GM12878 (cell line): ENCODE results near the gene AFF1. TPM values are rescaled to one million over a fixed set of nuclear protein-coding genes. Genes with fewer than 3 reads are reported as not detected.

Source experiments
- ATAC-seq: fragments of 200-7000 bp; cut with Tn5 transposase; 3 replicates; pipeline ENCODE4 v1.9.1; 2020; ENCODE audit warnings: mild to moderate bottlenecking, moderate library complexity
- BruUV-seq: library from RNA; stranded (reverse); fragments of 400-500 nt; replicated peaks from 2 replicates; lab custom pipeline; 2021; lab: Mats Ljungman, UMichigan
- CTCF ChIA-PET: fragments of 300-600 bp; sonication (Branson Sonifier 250); formaldehyde crosslinking; extraction: SDS; loops from one replicate; lab custom pipeline; 2021; ENCODE audit warnings: inconsistent platforms; lab: Yijun Ruan, JAX
- POLR2A ChIA-PET: fragments of 350-600 bp; formaldehyde crosslinking; extraction: SDS; loops from one replicate; lab custom pipeline; 2021; ENCODE audit warnings: inconsistent platforms; lab: Charles Lee
- RAD21 ChIA-PET: fragments of 300-600 bp; sonication (Branson Sonifier 250); formaldehyde crosslinking; loops from one replicate; lab custom pipeline; 2023; ENCODE audit warnings: antibody characterized with exemption; ENCODE audit not compliant: unreplicated experiment; lab: Charles Lee
- SMC1A ChIA-PET: fragments of 300-600 bp; sonication (Branson Sonifier 250); formaldehyde crosslinking; loops from one replicate; lab custom pipeline; 2023; ENCODE audit not compliant: unreplicated experiment, uncharacterized antibody; lab: Charles Lee
- DNase-seq: peaks from one replicate; pipeline ENCODE4 v3.0.0-alpha.2; 2011; ENCODE audit warnings: low read depth, low spot score
- FAIRE-seq: peaks from 3 replicates; lab custom pipeline; 2011; peaks lifted over from hg19 to GRCh38; lab: Jason Lieb, UNC
- H2AFZ ChIP-seq: 2 replicates; pipeline ENCODE4 v1.6.0; 2011; ENCODE audit warnings: low read depth, low read length, control low read depth; ENCODE audit not compliant: control insufficient read depth
- H3K27ac ChIP-seq: 2 replicates; pipeline ENCODE4 v1.5.1; 2011; ENCODE audit warnings: control low read depth; ENCODE audit not compliant: control insufficient read depth, insufficient read depth
- H3K27me3 ChIP-seq, 2 experiments: replicated peaks in 1 of 2; 2 replicates each; pipeline versions ENCODE4 v1.6.0 to v1.6.1; 2011; ENCODE audit warnings: low read length in 1 of 2; ENCODE audit not compliant: control insufficient read depth in 2 of 2, insufficient read depth in 2 of 2
- H3K36me3 ChIP-seq, 2 experiments: 2 replicates each; pipeline ENCODE4 v1.5.1; 2011; ENCODE audit warnings: low read length in 1 of 2; ENCODE audit not compliant: control insufficient read depth in 2 of 2, insufficient read depth in 2 of 2
- H3K4me1 ChIP-seq: 2 replicates; pipeline ENCODE4 v1.6.1; 2011; ENCODE audit warnings: mild to moderate bottlenecking, low read length, moderate library complexity, mixed read lengths; ENCODE audit not compliant: control insufficient read depth, insufficient read depth
- H3K4me2 ChIP-seq: 2 replicates; pipeline ENCODE4 v1.6.0; 2011; ENCODE audit warnings: control low read depth; ENCODE audit not compliant: control insufficient read depth, insufficient read depth
- H3K4me3 ChIP-seq: fragments of 200-600 bp; sonication (generic); 2 replicates; pipeline ENCODE4 v1.5.1; 2016
- H3K79me2 ChIP-seq: 2 replicates; pipeline ENCODE4 v1.6.0; 2011; ENCODE audit warnings: low read length; ENCODE audit not compliant: control insufficient read depth, insufficient read depth
- H3K9ac ChIP-seq: 2 replicates; pipeline ENCODE4 v1.8.0; 2011; ENCODE audit warnings: low read length, control low read depth, mixed read lengths; ENCODE audit not compliant: control insufficient read depth, insufficient read depth
- H3K9me3 ChIP-seq: replicated peaks from 3 replicates; pipeline ENCODE4 v1.5.1; 2011; ENCODE audit warnings: mild to moderate bottlenecking, low read length; ENCODE audit not compliant: control insufficient read depth, insufficient read depth
- H4K20me1 ChIP-seq: 2 replicates; pipeline ENCODE4 v1.6.0; 2011; ENCODE audit not compliant: control insufficient read depth, insufficient read depth
- CHD4 ChIP-seq: fragments of 200-600 bp; sonication (generic); IDR thresholded peaks from 2 replicates; pipeline ENCODE4 v1.6.1; 2016; ENCODE audit warnings: mild to moderate bottlenecking
- CTCF ChIP-seq, 3 experiments: IDR thresholded peaks in 2 of 3; conservative IDR thresholded peaks in 1 of 3; 2 replicates each; pipeline ENCODE4 v1.5.1; 2011; ENCODE audit warnings: low read depth in 3 of 3, low read length in 3 of 3, mild to moderate bottlenecking in 3 of 3, control low read depth in 2 of 3, moderate library complexity in 2 of 3, inconsistent platforms in 1 of 3, mixed read lengths in 1 of 3; ENCODE audit not compliant: control insufficient read depth in 2 of 3, insufficient read depth in 1 of 3; ENCODE audit errors: extremely low read depth in 1 of 3
- GATAD2B ChIP-seq: fragments of 450-650 bp; conservative IDR thresholded peaks from 2 replicates; pipeline ENCODE4 v1.6.1; 2017; ENCODE audit warnings: low read depth, mild to moderate bottlenecking, moderate library complexity
- KDM1A ChIP-seq: fragments of 200-600 bp; sonication (generic); IDR thresholded peaks from 2 replicates; pipeline ENCODE4 v1.6.1; 2016; ENCODE audit warnings: borderline replicate concordance
- LARP7 ChIP-seq: fragments of 450-650 bp; IDR thresholded peaks from 2 replicates; pipeline ENCODE4 v1.6.1; 2017; ENCODE audit warnings: mild to moderate bottlenecking
- REST ChIP-seq: IDR thresholded peaks from 2 replicates; pipeline ENCODE4 v1.6.1; 2012; ENCODE audit warnings: mild to moderate bottlenecking, low read depth, low read length
- ZBTB11 ChIP-seq: fragments of 450-650 bp; formaldehyde crosslinking; IDR thresholded peaks from 2 replicates; pipeline ENCODE4 v1.5.0; 2022; ENCODE audit warnings: mild to moderate bottlenecking, missing genetic modification characterization
- WGBS: methylation state at CpG from one replicate; pipeline ENCODE4 v1.1.6; 2016; ENCODE audit warnings: low lambda C conversion rate; ENCODE audit not compliant: insufficient replicate concordance, insufficient coverage; ENCODE audit errors: missing lambda C conversion rate; 5-methylcytosine and 5-hydroxymethylcytosine counted together
- in situ Hi-C: fragments of 300-500 bp; cut with MboI; formaldehyde crosslinking; loops from 9 replicates; pipeline ENCODE4 v1.14.3; 2018; ENCODE audit warnings: mixed read lengths
- intact Hi-C: fragments of 100-400 bp; cut with micrococcal nuclease; formaldehyde crosslinking; loops from one replicate; pipeline ENCODE4 v1.14.2; 2022; ENCODE audit not compliant: unreplicated experiment
- polyA plus RNA-seq, 11 experiments: library from polyadenylated mRNA; depleted of rRNA in 4 of 11; unstranded in 6 of 11; stranded (reverse) in 5 of 11; fragments of >200 nt; fragmentation: Nextera tagmentation in 4 of 11; fragmentation: Illumina TruSeq in 1 of 11; extraction: Ambion mirVana in 4 of 11; extraction: Trizol in 1 of 11; gene quantifications; 1 replicate in 1 of 11; 2 replicates in 10 of 11; pipeline versions ENCODE4 v1.2.1 to v1.2.3, GENCODE V29; 2011 to 2016; ENCODE audit warnings: inconsistent platforms in 2 of 11, missing spikeins in 2 of 11, low read depth in 1 of 11
- total RNA-seq, 4 experiments: library from RNA; depleted of rRNA in 3 of 4; stranded (reverse); fragments of >200 nt in 3 of 4; fragmentation: Illumina TruSeq in 1 of 4; extraction: Trizol in 1 of 4; gene quantifications; 2 replicates each; pipeline versions ENCODE4 v1.2.1 to v1.2.3, GENCODE V29; 2013 to 2021

AFF1 gene
- total and polyA plus RNA-seq, 10 of the 15 experiments (the other 5 are each of a cell fraction or from before 2014, with no cell fraction given), result 3.5 to 56.1 (median 21.5) TPM

GRCh38 chr4:87122252-87122651, 187.4 kb downstream of the AFF1 start:
- H3K4me2 ChIP-seq, result no peak overlapping the region
- no peak overlapping the region for H2AFZ ChIP-seq
- no peaks in the 10 kb centered on the region; the same call in 1 of the 2 replicates for H3K4me1 ChIP-seq
- H4K20me1 ChIP-seq, result no peaks in the 10 kb centered on the region; the same call in 1 of the 2 replicates
- no peak overlapping the region for H3K27ac ChIP-seq
- BruUV-seq, result no TSS peak
- FAIRE-seq (no peak), ATAC-seq (no peak), DNase-seq (no peak)
- H3K9ac ChIP-seq, result no peak overlapping the region
- peaks cover 13% of the 10 kb centered on the region for H3K79me2 ChIP-seq
- no peaks in the 10 kb centered on the region for H3K27me3 ChIP-seq
- POLR2A ChIA-PET, result no interaction called here
- SMC1A ChIA-PET, result interaction anchor here (0.7 kb wide), 1 partner anchor 29 kb away, joined by 4 read pairs; no protein-coding TSS in a partner anchor
- H3K9me3 ChIP-seq, result no peaks in the 10 kb centered on the region
- CTCF ChIA-PET, result interaction anchor here (1.2 kb wide), 1 partner anchor 200 kb away, joined by 3 read pairs; no protein-coding TSS in a partner anchor
- RAD21 ChIA-PET, result no interaction called here
- 100% methylated on average over 4 of the region's 4 CpGs for WGBS
- TF ChIP-seq CTCF (IDR thresholded peaks at IDR 0.05 in 2 of 3, conservative IDR thresholded peaks at IDR 0.05 in 1 of 3; ENCODE audit: control insufficient read depth in 2 of 3, extremely low read depth in 1 of 3, insufficient read depth in 1 of 3, low read depth in 3 of 3, low read length in 3 of 3), result no peak
- no peak for TF ChIP-seq GATAD2B
- peaks cover 8 to 45% of the 10 kb centered on the region in 2 experiments for H3K36me3 ChIP-seq
- intact Hi-C loops, result no loop called here
- H3K4me3 ChIP-seq, result no peak overlapping the region
- in situ Hi-C loops, result no loop called here

- Histone ChIP-seq H3K4me2 (no peak overlapping the region), H4K20me1 (no peaks in the 10 kb centered on the region; the same call in 1 of the 2 replicates), H3K9me3 (no peaks in the 10 kb centered on the region), H3K4me3 (no peak overlapping the region), H3K79me2 (peaks cover 4% of the 10 kb centered on the region), H3K27me3 (no peaks in the 10 kb centered on the region), H3K36me3 (peaks cover 10 to 45% of the 10 kb centered on the region in 2 experiments), H3K27ac (no peak overlapping the region), H2AFZ (no peak overlapping the region), H3K4me1 (no peaks in the 10 kb centered on the region), H3K9ac (no peak overlapping the region)
- DNase-seq (no peak), FAIRE-seq (no peak), ATAC-seq (no peak)
- intact Hi-C loops (no loop called here), in situ Hi-C loops (no loop called here)
- ChIA-PET POLR2A (no interaction called here), SMC1A (interaction anchor here (1.3 kb wide), 1 partner anchor 203 kb away, joined by 4 read pairs; no protein-coding TSS in a partner anchor), RAD21 (no interaction called here), CTCF (no interaction called here)
- BruUV-seq, result no TSS peak
- WGBS, result 98% methylated on average over 9 of the region's 9 CpGs
- TF ChIP-seq KDM1A (no peak), LARP7 (no peak), ZBTB11 (CRISPR knock-in tag) (no peak), REST (no peak), CHD4 (no peak)
Observed at GRCh38 chr4:87126056-87126455, 191.2 kb downstream of the AFF1 start.
